Body of pancreas (tissue), 4 donors: ENCODE data around the gene NPPC. TPM values are rescaled to one million over a fixed set of nuclear protein-coding genes. Genes with fewer than 3 reads are reported as not detected.

Source experiments
- ATAC-seq: fragments of 150-250 bp; one replicate; pipeline ENCODE4 v1.9.1; 2016
- DNase-seq, 4 donors: peaks; one replicate each; pipeline ENCODE4 v3.0.0-alpha.2; 2019
- H3K27ac ChIP-seq, 4 donors: fragments of 200-600 bp; sonication (generic); 1 replicate in 3 of 4; 2 replicates in 1 of 4; pipeline versions ENCODE4 v1.5.1 to v1.6.1; 2016 to 2019; ENCODE audit warnings: mild to moderate bottlenecking in 1 of 4, mixed read lengths in 1 of 4, moderate library complexity in 1 of 4
- H3K27me3 ChIP-seq, 2 donors: fragments of 200-600 bp; sonication (generic); one replicate each; pipeline ENCODE4 v1.6.0; 2016; ENCODE audit warnings: mild to moderate bottlenecking in 1 of 2
- H3K36me3 ChIP-seq, 2 donors: fragments of 200-600 bp; sonication (generic); replicated peaks in 1 of 2; 2 replicates each; pipeline ENCODE4 v1.5.1; 2016; ENCODE audit warnings: low read depth in 2 of 2; ENCODE audit not compliant: insufficient read depth in 1 of 2
- H3K4me1 ChIP-seq: fragments of 200-600 bp; sonication (generic); one replicate; pipeline ENCODE4 v1.6.0; 2016
- H3K4me3 ChIP-seq, 2 donors: fragments of 200-600 bp; sonication (generic); 1 replicate in 1 of 2; 2 replicates in 1 of 2; pipeline ENCODE4 v1.5.1; 2016 to 2019
- H3K9me3 ChIP-seq, 3 donors: fragments of 200-600 bp; sonication (generic); 1 replicate in 2 of 3; 2 replicates in 1 of 3; pipeline ENCODE4 v1.5.1; 2016
- CTCF ChIP-seq, 7 experiments: fragments of 450-650 bp in 4 of 7; fragments of 200-600 bp in 3 of 7; sonication (generic) in 3 of 7; IDR thresholded peaks; one replicate each; pipeline ENCODE4 v1.5.1; 2016 to 2019; ENCODE audit warnings: antibody characterized with exemption in 7 of 7
- POLR2A ChIP-seq, 3 donors: fragments of 450-650 bp; IDR thresholded peaks; one replicate each; pipeline ENCODE4 v1.6.1; 2016; ENCODE audit warnings: antibody characterized with exemption in 3 of 3, mild to moderate bottlenecking in 2 of 3
- WGBS, 2 donors: methylation state at CpG; one replicate each; pipeline ENCODE4 v1.1.5; 2017; 5-methylcytosine and 5-hydroxymethylcytosine counted together
- intact Hi-C: fragments of 100-400 bp; cut with DNase I; formaldehyde crosslinking; loops from one replicate; pipeline ENCODE4 v1.15.1; 2023
- total RNA-seq, 2 donors: library from RNA; depleted of rRNA; stranded (reverse); fragments of >200 nt; gene quantifications; one replicate each; pipeline ENCODE4 v1.1.0, GENCODE V29; 2016

The NPPC gene
- total RNA-seq, 2 donors from 2014 or later: 1.3 TPM; not detected in 1

GRCh38 chr2:231926761-231927565 is 767 bp upstream of the NPPC start:
- WGBS, 2 donors: 6 to 14% methylated on average over 16 to 51 of the region's 51 CpGs
- H3K9me3 ChIP-seq: no peaks in the 10 kb centered on the region
- no peaks in the 10 kb centered on the region for H3K36me3 ChIP-seq
- no peak for ATAC-seq
- peak in 1 of 4 donors; percentile 30 for DNase-seq
- TF ChIP-seq CTCF (IDR thresholded peaks at IDR 0.05) (peak in 1 of 7 experiments; percentile 7), POLR2A (IDR thresholded peaks at IDR 0.05) (no peak)
- no peak overlapping the region for H3K4me3 ChIP-seq
- H3K27me3 ChIP-seq: peaks cover 0 to 25% of the 10 kb centered on the region in 2 donors
- H3K27ac ChIP-seq: no peak overlapping the region
- peaks cover 26% of the 10 kb centered on the region for H3K4me1 ChIP-seq
- intact Hi-C loops: loop anchor here (5.0 to 10.0 kb wide), 2 partner anchors 400 to 508 kb away; no protein-coding TSS in a partner anchor

- TF ChIP-seq POLR2A (IDR thresholded peaks at IDR 0.05) (no peak), CTCF (IDR thresholded peaks at IDR 0.05) (peak; percentile 59 to 96 (median 94))
- peaks cover 26% of the 10 kb centered on the region for H3K4me1 ChIP-seq
- peak; percentile 84 to 89 (median 86) for DNase-seq
- no peak overlapping the region for H3K27ac ChIP-seq
- H3K9me3 ChIP-seq: no peaks in the 10 kb centered on the region
- peak; percentile 86 for ATAC-seq
- 1 to 4% methylated on average over 18 to 93 of the region's 96 CpGs for WGBS, 2 donors
- peaks cover 0 to 25% of the 10 kb centered on the region in 2 donors for H3K27me3 ChIP-seq
- no peaks in the 10 kb centered on the region for H3K36me3 ChIP-seq
- peak overlapping the region; percentile 6 to 25 for H3K4me3 ChIP-seq
- intact Hi-C loops: loop anchor here (5.0 to 10.0 kb wide), 2 partner anchors 402 to 509 kb away; no protein-coding TSS in a partner anchor
Observed at GRCh38 chr2:231925303-231926179, 655 bp downstream of the NPPC start.

GRCh38 chr2:231924889-231925275 is 1.3 kb downstream of the NPPC start:
- peaks cover 0 to 25% of the 10 kb centered on the region in 2 donors for H3K27me3 ChIP-seq
- H3K36me3 ChIP-seq: no peaks in the 10 kb centered on the region
- peaks cover 26% of the 10 kb centered on the region for H3K4me1 ChIP-seq
- intact Hi-C loops: loop anchor here (5.0 to 10.0 kb wide), 2 partner anchors 402 to 510 kb away; no protein-coding TSS in a partner anchor
- ATAC-seq (peak; percentile 7), DNase-seq (no peak)
- no peak overlapping the region for H3K27ac ChIP-seq
- TF ChIP-seq POLR2A (IDR thresholded peaks at IDR 0.05) (no peak), CTCF (IDR thresholded peaks at IDR 0.05) (no peak)
- 23 to 34% methylated on average over 5 to 8 of the region's 8 CpGs for WGBS, 2 donors
- H3K4me3 ChIP-seq: no peak overlapping the region
- H3K9me3 ChIP-seq: no peaks in the 10 kb centered on the region

GRCh38 chr2:231923951-231924888 is 2.0 kb downstream of the NPPC start:
- Histone ChIP-seq H3K4me1 (peaks cover 26% of the 10 kb centered on the region), H3K9me3 (no peaks in the 10 kb centered on the region), H3K36me3 (no peaks in the 10 kb centered on the region), H3K27me3 (peaks cover 0 to 25% of the 10 kb centered on the region in 2 donors), H3K4me3 (no peak overlapping the region), H3K27ac (no peak overlapping the region)
- intact Hi-C loops: loop anchor here (10.0 kb wide), 1 partner anchor 511 kb away; no protein-coding TSS in a partner anchor
- DNase-seq: no peak
- ATAC-seq: no peak
- no peak for TF ChIP-seq POLR2A (IDR thresholded peaks at IDR 0.05)
- TF ChIP-seq CTCF (IDR thresholded peaks at IDR 0.05): no peak
- 57 to 60% methylated on average over 22 to 24 of the region's 24 CpGs for WGBS, 2 donors
